ENCODE results near the gene FKBP1A. TPM values are rescaled to one million over a fixed set of nuclear protein-coding genes. Genes with fewer than 3 reads are reported as not detected.

FKBP1A gene
- polyA plus RNA-seq, 1 of the 3 experiments (the other 2 are of a cell fraction): 362 TPM

DNA sequence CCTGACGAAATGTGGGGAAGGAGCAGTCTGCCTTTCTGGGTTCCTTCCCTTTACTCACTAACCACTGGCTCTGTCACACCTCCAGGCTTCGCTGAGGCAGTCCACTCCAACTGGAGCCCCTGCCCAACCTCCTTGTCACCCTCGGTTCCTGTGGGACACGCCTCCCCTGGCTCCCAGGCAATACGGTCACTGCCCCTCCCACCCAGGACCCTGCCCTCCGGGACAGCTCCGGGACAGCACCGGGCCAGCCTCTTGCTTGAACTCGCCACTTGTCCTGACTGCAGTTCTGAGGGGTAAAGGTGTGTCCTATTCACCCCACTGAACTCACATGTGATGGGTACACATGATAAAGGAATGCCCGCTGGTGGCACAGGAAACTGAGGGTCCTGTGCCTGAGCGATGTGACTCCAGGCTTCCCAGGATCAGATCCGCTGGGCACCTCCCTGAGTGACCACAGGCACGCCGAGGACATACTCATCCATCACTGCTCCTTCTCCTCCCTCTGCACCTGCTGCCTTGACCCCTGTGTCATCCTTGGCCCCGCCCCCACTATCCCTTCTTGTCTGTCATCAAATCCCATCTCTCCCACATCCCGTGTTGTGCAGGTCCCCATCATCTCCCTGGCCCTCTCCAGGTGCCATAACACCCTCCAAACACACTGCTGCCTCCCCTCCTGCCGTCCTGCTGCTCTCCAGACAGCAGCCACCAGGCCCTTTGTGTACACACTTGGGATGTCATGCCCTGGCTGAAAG is 71.8 kb downstream of the FKBP1A start:
- no peaks in the 10 kb centered on the region for H3K36me3 ChIP-seq (replicated peaks in 1 of 2; ENCODE audit: control insufficient read depth in 1 of 2, insufficient read depth in 2 of 2, low read length in 1 of 2)
- H3K79me2 ChIP-seq (ENCODE audit: insufficient read depth): peaks cover 8% of the 10 kb centered on the region
- no peaks in the 10 kb centered on the region for H4K20me1 ChIP-seq (ENCODE audit: insufficient read depth)
- H3K4me3 ChIP-seq (ENCODE audit: low read depth in 2 of 2, low read length in 1 of 2): no peak overlapping the region
- TF ChIP-seq NFIC (IDR thresholded peaks at IDR 0.05; ENCODE audit: borderline replicate concordance) (no peak), FOSL2 (IDR thresholded peaks at IDR 0.05; ENCODE audit: borderline replicate concordance, low read depth) (no peak)
- TF ChIP-seq, protein P1, sequence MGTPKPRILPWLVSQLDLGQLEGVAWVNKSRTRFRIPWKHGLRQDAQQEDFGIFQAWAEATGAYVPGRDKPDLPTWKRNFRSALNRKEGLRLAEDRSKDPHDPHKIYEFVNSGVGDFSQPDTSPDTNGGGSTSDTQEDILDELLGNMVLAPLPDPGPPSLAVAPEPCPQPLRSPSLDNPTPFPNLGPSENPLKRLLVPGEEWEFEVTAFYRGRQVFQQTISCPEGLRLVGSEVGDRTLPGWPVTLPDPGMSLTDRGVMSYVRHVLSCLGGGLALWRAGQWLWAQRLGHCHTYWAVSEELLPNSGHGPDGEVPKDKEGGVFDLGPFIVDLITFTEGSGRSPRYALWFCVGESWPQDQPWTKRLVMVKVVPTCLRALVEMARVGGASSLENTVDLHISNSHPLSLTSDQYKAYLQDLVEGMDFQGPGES (IDR thresholded peaks at IDR 0.05; ENCODE audit: low read depth, low read length): no peak
- TF ChIP-seq, protein P2, sequence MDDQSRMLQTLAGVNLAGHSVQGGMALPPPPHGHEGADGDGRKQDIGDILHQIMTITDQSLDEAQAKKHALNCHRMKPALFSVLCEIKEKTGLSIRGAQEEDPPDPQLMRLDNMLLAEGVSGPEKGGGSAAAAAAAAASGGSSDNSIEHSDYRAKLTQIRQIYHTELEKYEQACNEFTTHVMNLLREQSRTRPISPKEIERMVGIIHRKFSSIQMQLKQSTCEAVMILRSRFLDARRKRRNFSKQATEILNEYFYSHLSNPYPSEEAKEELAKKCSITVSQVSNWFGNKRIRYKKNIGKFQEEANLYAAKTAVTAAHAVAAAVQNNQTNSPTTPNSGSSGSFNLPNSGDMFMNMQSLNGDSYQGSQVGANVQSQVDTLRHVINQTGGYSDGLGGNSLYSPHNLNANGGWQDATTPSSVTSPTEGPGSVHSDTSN (IDR thresholded peaks at IDR 0.05): no peak
- no peaks in the 10 kb centered on the region for H3K9me2 ChIP-seq
- H3K27me3 ChIP-seq (ENCODE audit: insufficient read depth): no peaks in the 10 kb centered on the region
- WGBS (ENCODE audit: low lambda C conversion rate): 78% methylated on average over 17 of the region's 17 CpGs
- peaks cover 13 to 24% of the 10 kb centered on the region in 2 experiments for H3K4me1 ChIP-seq (ENCODE audit: control insufficient read depth in 1 of 2, insufficient read depth in 2 of 2, low read depth in 1 of 2, low read length in 1 of 2)
- no peak overlapping the region for H2AFZ ChIP-seq (ENCODE audit: low read depth)
- no peak for DNase-seq
- ChIA-PET CTCF (interaction anchor here (1.3 to 1.4 kb wide), 2 partner anchors 116 to 145 kb away, joined by 4 to 5 read pairs; partner anchors contain the start of gene NSFL1C), POLR2A (no interaction called here)
- no peaks in the 10 kb centered on the region for H3K9me3 ChIP-seq
- no peak overlapping the region for H3K9ac ChIP-seq
- no peak overlapping the region for H3K4me2 ChIP-seq
- H3K27ac ChIP-seq (ENCODE audit: low read depth in 2 of 2, low read length in 1 of 2): no peak overlapping the region
- peaks cover 17% of the 10 kb centered on the region for H3F3A ChIP-seq (replicated peaks; ENCODE audit: insufficient read depth)

DNA sequence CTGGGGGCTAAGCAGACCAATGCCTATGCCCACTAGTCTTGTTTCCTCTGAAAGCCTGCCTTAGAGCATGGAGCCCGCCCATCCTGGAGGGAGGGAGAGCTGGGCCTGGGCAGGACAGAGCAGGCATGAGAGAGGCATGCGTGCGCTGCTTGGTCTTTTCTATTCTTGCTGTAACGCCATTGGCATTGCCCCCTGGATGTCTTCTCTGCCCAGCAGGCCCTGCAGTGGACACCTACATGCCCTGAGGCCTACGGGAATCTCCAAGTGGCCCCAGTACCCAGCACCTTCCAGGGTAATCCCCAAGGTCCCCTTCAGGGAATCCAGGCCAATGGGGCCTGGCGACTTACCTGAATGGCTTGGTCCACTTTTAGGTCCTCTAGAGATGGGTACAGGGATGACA is 72.8 kb downstream of the FKBP1A start:
- Histone ChIP-seq H3F3A (replicated peaks; ENCODE audit: insufficient read depth) (peaks cover 17% of the 10 kb centered on the region), H3K9me3 (no peaks in the 10 kb centered on the region), H4K20me1 (ENCODE audit: insufficient read depth) (no peaks in the 10 kb centered on the region), H3K9me2 (no peaks in the 10 kb centered on the region), H3K79me2 (ENCODE audit: insufficient read depth) (no peaks in the 10 kb centered on the region), H2AFZ (ENCODE audit: low read depth) (no peak overlapping the region), H3K4me2 (no peak overlapping the region), H3K9ac (no peak overlapping the region), H3K27ac (ENCODE audit: low read depth in 2 of 2, low read length in 1 of 2) (no peak overlapping the region), H3K27me3 (ENCODE audit: insufficient read depth) (no peaks in the 10 kb centered on the region), H3K4me1 (ENCODE audit: control insufficient read depth in 1 of 2, insufficient read depth in 2 of 2, low read depth in 1 of 2, low read length in 1 of 2) (peaks cover 10 to 24% of the 10 kb centered on the region in 2 experiments), H3K36me3 (replicated peaks in 1 of 2; ENCODE audit: control insufficient read depth in 1 of 2, insufficient read depth in 2 of 2, low read length in 1 of 2) (no peaks in the 10 kb centered on the region), H3K4me3 (ENCODE audit: low read depth in 2 of 2, low read length in 1 of 2) (no peak overlapping the region)
- ChIA-PET CTCF (no interaction called here), POLR2A (no interaction called here)
- WGBS (ENCODE audit: low lambda C conversion rate): 76% methylated on average over 4 of the region's 6 CpGs
- DNase-seq: no peak
- TF ChIP-seq TAF1 (IDR thresholded peaks at IDR 0.05; ENCODE audit: borderline replicate concordance, low read depth, low read length) (no peak), RFX5 (IDR thresholded peaks at IDR 0.05; ENCODE audit: low read length) (no peak), EZH2phosphoT487 (IDR thresholded peaks at IDR 0.05; ENCODE audit: borderline replicate concordance, low read depth) (no peak)
- TF ChIP-seq, protein P3, sequence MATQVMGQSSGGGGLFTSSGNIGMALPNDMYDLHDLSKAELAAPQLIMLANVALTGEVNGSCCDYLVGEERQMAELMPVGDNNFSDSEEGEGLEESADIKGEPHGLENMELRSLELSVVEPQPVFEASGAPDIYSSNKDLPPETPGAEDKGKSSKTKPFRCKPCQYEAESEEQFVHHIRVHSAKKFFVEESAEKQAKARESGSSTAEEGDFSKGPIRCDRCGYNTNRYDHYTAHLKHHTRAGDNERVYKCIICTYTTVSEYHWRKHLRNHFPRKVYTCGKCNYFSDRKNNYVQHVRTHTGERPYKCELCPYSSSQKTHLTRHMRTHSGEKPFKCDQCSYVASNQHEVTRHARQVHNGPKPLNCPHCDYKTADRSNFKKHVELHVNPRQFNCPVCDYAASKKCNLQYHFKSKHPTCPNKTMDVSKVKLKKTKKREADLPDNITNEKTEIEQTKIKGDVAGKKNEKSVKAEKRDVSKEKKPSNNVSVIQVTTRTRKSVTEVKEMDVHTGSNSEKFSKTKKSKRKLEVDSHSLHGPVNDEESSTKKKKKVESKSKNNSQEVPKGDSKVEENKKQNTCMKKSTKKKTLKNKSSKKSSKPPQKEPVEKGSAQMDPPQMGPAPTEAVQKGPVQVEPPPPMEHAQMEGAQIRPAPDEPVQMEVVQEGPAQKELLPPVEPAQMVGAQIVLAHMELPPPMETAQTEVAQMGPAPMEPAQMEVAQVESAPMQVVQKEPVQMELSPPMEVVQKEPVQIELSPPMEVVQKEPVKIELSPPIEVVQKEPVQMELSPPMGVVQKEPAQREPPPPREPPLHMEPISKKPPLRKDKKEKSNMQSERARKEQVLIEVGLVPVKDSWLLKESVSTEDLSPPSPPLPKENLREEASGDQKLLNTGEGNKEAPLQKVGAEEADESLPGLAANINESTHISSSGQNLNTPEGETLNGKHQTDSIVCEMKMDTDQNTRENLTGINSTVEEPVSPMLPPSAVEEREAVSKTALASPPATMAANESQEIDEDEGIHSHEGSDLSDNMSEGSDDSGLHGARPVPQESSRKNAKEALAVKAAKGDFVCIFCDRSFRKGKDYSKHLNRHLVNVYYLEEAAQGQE (IDR thresholded peaks at IDR 0.05; ENCODE audit: low read depth, low read length): no peak
- TF ChIP-seq, protein P4, sequence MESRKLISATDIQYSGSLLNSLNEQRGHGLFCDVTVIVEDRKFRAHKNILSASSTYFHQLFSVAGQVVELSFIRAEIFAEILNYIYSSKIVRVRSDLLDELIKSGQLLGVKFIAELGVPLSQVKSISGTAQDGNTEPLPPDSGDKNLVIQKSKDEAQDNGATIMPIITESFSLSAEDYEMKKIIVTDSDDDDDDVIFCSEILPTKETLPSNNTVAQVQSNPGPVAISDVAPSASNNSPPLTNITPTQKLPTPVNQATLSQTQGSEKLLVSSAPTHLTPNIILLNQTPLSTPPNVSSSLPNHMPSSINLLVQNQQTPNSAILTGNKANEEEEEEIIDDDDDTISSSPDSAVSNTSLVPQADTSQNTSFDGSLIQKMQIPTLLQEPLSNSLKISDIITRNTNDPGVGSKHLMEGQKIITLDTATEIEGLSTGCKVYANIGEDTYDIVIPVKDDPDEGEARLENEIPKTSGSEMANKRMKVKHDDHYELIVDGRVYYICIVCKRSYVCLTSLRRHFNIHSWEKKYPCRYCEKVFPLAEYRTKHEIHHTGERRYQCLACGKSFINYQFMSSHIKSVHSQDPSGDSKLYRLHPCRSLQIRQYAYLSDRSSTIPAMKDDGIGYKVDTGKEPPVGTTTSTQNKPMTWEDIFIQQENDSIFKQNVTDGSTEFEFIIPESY (IDR thresholded peaks at IDR 0.05; ENCODE audit: borderline replicate concordance, low read depth): no peak

Data from SK-N-SH (cell line).